GM12878 (cell line): Measurements from ENCODE around the gene JMJD7. TPM values are rescaled to one million over a fixed set of nuclear protein-coding genes. Genes with fewer than 3 reads are reported as not detected.

ENCODE experiments used
- ATAC-seq: fragments of 200-7000 bp; cut with Tn5 transposase; 3 replicates; pipeline ENCODE4 v1.9.1; 2020; ENCODE audit warnings: mild to moderate bottlenecking, moderate library complexity
- BruUV-seq: library from RNA; stranded (reverse); fragments of 400-500 nt; replicated peaks from 2 replicates; lab custom pipeline; 2021; lab: Mats Ljungman, UMichigan
- CTCF ChIA-PET: fragments of 300-600 bp; sonication (Branson Sonifier 250); formaldehyde crosslinking; extraction: SDS; loops from one replicate; lab custom pipeline; 2021; ENCODE audit warnings: inconsistent platforms; lab: Yijun Ruan, JAX
- POLR2A ChIA-PET: fragments of 350-600 bp; formaldehyde crosslinking; extraction: SDS; loops from one replicate; lab custom pipeline; 2021; ENCODE audit warnings: inconsistent platforms; lab: Charles Lee
- RAD21 ChIA-PET: fragments of 300-600 bp; sonication (Branson Sonifier 250); formaldehyde crosslinking; loops from one replicate; lab custom pipeline; 2023; ENCODE audit warnings: antibody characterized with exemption; ENCODE audit not compliant: unreplicated experiment; lab: Charles Lee
- SMC1A ChIA-PET: fragments of 300-600 bp; sonication (Branson Sonifier 250); formaldehyde crosslinking; loops from one replicate; lab custom pipeline; 2023; ENCODE audit not compliant: unreplicated experiment, uncharacterized antibody; lab: Charles Lee
- DNase-seq: peaks from one replicate; pipeline ENCODE4 v3.0.0-alpha.2; 2011; ENCODE audit warnings: low read depth, low spot score
- FAIRE-seq: peaks from 3 replicates; lab custom pipeline; 2011; peaks lifted over from hg19 to GRCh38; lab: Jason Lieb, UNC
- H2AFZ ChIP-seq: 2 replicates; pipeline ENCODE4 v1.6.0; 2011; ENCODE audit warnings: low read depth, low read length, control low read depth; ENCODE audit not compliant: control insufficient read depth
- H3K27ac ChIP-seq: 2 replicates; pipeline ENCODE4 v1.5.1; 2011; ENCODE audit warnings: control low read depth; ENCODE audit not compliant: control insufficient read depth, insufficient read depth
- H3K27me3 ChIP-seq, 2 experiments: replicated peaks in 1 of 2; 2 replicates each; pipeline versions ENCODE4 v1.6.0 to v1.6.1; 2011; ENCODE audit warnings: low read length in 1 of 2; ENCODE audit not compliant: control insufficient read depth in 2 of 2, insufficient read depth in 2 of 2
- H3K36me3 ChIP-seq, 2 experiments: 2 replicates each; pipeline ENCODE4 v1.5.1; 2011; ENCODE audit warnings: low read length in 1 of 2; ENCODE audit not compliant: control insufficient read depth in 2 of 2, insufficient read depth in 2 of 2
- H3K4me1 ChIP-seq: 2 replicates; pipeline ENCODE4 v1.6.1; 2011; ENCODE audit warnings: mild to moderate bottlenecking, low read length, moderate library complexity, mixed read lengths; ENCODE audit not compliant: control insufficient read depth, insufficient read depth
- H3K4me2 ChIP-seq: 2 replicates; pipeline ENCODE4 v1.6.0; 2011; ENCODE audit warnings: control low read depth; ENCODE audit not compliant: control insufficient read depth, insufficient read depth
- H3K4me3 ChIP-seq: fragments of 200-600 bp; sonication (generic); 2 replicates; pipeline ENCODE4 v1.5.1; 2016
- H3K79me2 ChIP-seq: 2 replicates; pipeline ENCODE4 v1.6.0; 2011; ENCODE audit warnings: low read length; ENCODE audit not compliant: control insufficient read depth, insufficient read depth
- H3K9ac ChIP-seq: 2 replicates; pipeline ENCODE4 v1.8.0; 2011; ENCODE audit warnings: low read length, control low read depth, mixed read lengths; ENCODE audit not compliant: control insufficient read depth, insufficient read depth
- H3K9me3 ChIP-seq: replicated peaks from 3 replicates; pipeline ENCODE4 v1.5.1; 2011; ENCODE audit warnings: mild to moderate bottlenecking, low read length; ENCODE audit not compliant: control insufficient read depth, insufficient read depth
- H4K20me1 ChIP-seq: 2 replicates; pipeline ENCODE4 v1.6.0; 2011; ENCODE audit not compliant: control insufficient read depth, insufficient read depth
- IKZF2 ChIP-seq, 2 experiments: fragments of 450-650 bp; IDR thresholded peaks; 2 replicates each; pipeline ENCODE4 v1.6.1; 2017; ENCODE audit warnings: mild to moderate bottlenecking in 2 of 2, moderate library complexity in 2 of 2
- MTA3 ChIP-seq: IDR thresholded peaks from 2 replicates; pipeline ENCODE4 v1.6.1; 2012; ENCODE audit warnings: low read length, inconsistent platforms, borderline replicate concordance
- MXI1 ChIP-seq: fragments of 150-350 bp; IDR thresholded peaks from 2 replicates; pipeline ENCODE4 v1.6.1; 2011; ENCODE audit warnings: low read depth, mild to moderate bottlenecking, inconsistent platforms, low read length, improper control_type of control experiment
- NFIC ChIP-seq: IDR thresholded peaks from 2 replicates; pipeline ENCODE4 v1.6.1; 2012; ENCODE audit warnings: low read depth, mild to moderate bottlenecking, inconsistent platforms, low read length, moderate library complexity
- NFXL1 ChIP-seq: fragments of 450-650 bp; IDR thresholded peaks from 2 replicates; pipeline ENCODE4 v1.6.1; 2017; ENCODE audit warnings: antibody characterized with exemption, mild to moderate bottlenecking, borderline replicate concordance
- NR2F1 ChIP-seq: fragments of 450-650 bp; conservative IDR thresholded peaks from 2 replicates; pipeline ENCODE4 v1.6.1; 2017; ENCODE audit warnings: mild to moderate bottlenecking
- POLR2A ChIP-seq: IDR thresholded peaks from 2 replicates; pipeline ENCODE4 v1.6.1; 2011; ENCODE audit warnings: low read depth, mild to moderate bottlenecking, low read length
- POLR2AphosphoS5 ChIP-seq: IDR thresholded peaks from 2 replicates; pipeline ENCODE4 v1.6.1; 2011; ENCODE audit warnings: mild to moderate bottlenecking, low read length, inconsistent platforms
- RAD21 ChIP-seq: IDR thresholded peaks from 2 replicates; pipeline ENCODE4 v1.6.1; 2011; ENCODE audit warnings: mild to moderate bottlenecking, low read depth, low read length, moderate library complexity; ENCODE audit not compliant: insufficient read depth
- RELA ChIP-seq: fragments of 450-650 bp; IDR thresholded peaks from 2 replicates; pipeline ENCODE4 v1.8.0; 2014; ENCODE audit warnings: borderline replicate concordance; ENCODE audit not compliant: partially characterized antibody
- SIN3A ChIP-seq: IDR thresholded peaks from 2 replicates; pipeline ENCODE4 v1.6.1; 2012; ENCODE audit warnings: low read depth, low read length, improper control_type of control experiment
- TCF7 ChIP-seq: IDR thresholded peaks from 2 replicates; pipeline ENCODE4 v1.6.1; 2014; ENCODE audit warnings: antibody characterized with exemption, borderline replicate concordance
- WGBS: methylation state at CpG from one replicate; pipeline ENCODE4 v1.1.6; 2016; ENCODE audit warnings: low lambda C conversion rate; ENCODE audit not compliant: insufficient replicate concordance, insufficient coverage; ENCODE audit errors: missing lambda C conversion rate; 5-methylcytosine and 5-hydroxymethylcytosine counted together
- in situ Hi-C: fragments of 300-500 bp; cut with MboI; formaldehyde crosslinking; loops from 9 replicates; pipeline ENCODE4 v1.14.3; 2018; ENCODE audit warnings: mixed read lengths
- intact Hi-C: fragments of 100-400 bp; cut with micrococcal nuclease; formaldehyde crosslinking; loops from one replicate; pipeline ENCODE4 v1.14.2; 2022; ENCODE audit not compliant: unreplicated experiment
- polyA plus RNA-seq, 11 experiments: library from polyadenylated mRNA; depleted of rRNA in 4 of 11; unstranded in 6 of 11; stranded (reverse) in 5 of 11; fragments of >200 nt; fragmentation: Nextera tagmentation in 4 of 11; fragmentation: Illumina TruSeq in 1 of 11; extraction: Ambion mirVana in 4 of 11; extraction: Trizol in 1 of 11; gene quantifications; 1 replicate in 1 of 11; 2 replicates in 10 of 11; pipeline versions ENCODE4 v1.2.1 to v1.2.3, GENCODE V29; 2011 to 2016; ENCODE audit warnings: inconsistent platforms in 2 of 11, missing spikeins in 2 of 11, low read depth in 1 of 11
- total RNA-seq, 4 experiments: library from RNA; depleted of rRNA in 3 of 4; stranded (reverse); fragments of >200 nt in 3 of 4; fragmentation: Illumina TruSeq in 1 of 4; extraction: Trizol in 1 of 4; gene quantifications; 2 replicates each; pipeline versions ENCODE4 v1.2.1 to v1.2.3, GENCODE V29; 2013 to 2021
- TF ChIP-seq, protein P1 (sequence below): fragments of 450-650 bp; IDR thresholded peaks from 2 replicates; pipeline ENCODE4 v1.6.1; 2017; ENCODE audit warnings: mild to moderate bottlenecking, low read depth, inconsistent platforms; ENCODE audit not compliant: poor library complexity, severe bottlenecking
- TF ChIP-seq, protein P2 (sequence below): fragments of 450-650 bp; IDR thresholded peaks from 2 replicates; pipeline ENCODE4 v1.6.1; 2017; ENCODE audit warnings: low read depth, mild to moderate bottlenecking, moderate library complexity
- TF ChIP-seq, protein P3 (sequence below): IDR thresholded peaks from 2 replicates; pipeline ENCODE4 v1.6.1; 2011; ENCODE audit warnings: borderline replicate concordance, low read depth, mild to moderate bottlenecking, moderate library complexity, mixed read lengths, low read length; ENCODE audit not compliant: insufficient read depth; ENCODE audit errors: extremely low read length
- TF ChIP-seq, protein P4 (sequence below): fragments of 450-650 bp; IDR thresholded peaks from 2 replicates; pipeline ENCODE4 v1.6.1; 2014; ENCODE audit warnings: mild to moderate bottlenecking

Gene JMJD7
- total and polyA plus RNA-seq, 10 of the 15 experiments (the other 5 are each of a cell fraction or from before 2014, with no cell fraction given) = 0.79 to 12.2 (median 6.5) TPM

DNA sequence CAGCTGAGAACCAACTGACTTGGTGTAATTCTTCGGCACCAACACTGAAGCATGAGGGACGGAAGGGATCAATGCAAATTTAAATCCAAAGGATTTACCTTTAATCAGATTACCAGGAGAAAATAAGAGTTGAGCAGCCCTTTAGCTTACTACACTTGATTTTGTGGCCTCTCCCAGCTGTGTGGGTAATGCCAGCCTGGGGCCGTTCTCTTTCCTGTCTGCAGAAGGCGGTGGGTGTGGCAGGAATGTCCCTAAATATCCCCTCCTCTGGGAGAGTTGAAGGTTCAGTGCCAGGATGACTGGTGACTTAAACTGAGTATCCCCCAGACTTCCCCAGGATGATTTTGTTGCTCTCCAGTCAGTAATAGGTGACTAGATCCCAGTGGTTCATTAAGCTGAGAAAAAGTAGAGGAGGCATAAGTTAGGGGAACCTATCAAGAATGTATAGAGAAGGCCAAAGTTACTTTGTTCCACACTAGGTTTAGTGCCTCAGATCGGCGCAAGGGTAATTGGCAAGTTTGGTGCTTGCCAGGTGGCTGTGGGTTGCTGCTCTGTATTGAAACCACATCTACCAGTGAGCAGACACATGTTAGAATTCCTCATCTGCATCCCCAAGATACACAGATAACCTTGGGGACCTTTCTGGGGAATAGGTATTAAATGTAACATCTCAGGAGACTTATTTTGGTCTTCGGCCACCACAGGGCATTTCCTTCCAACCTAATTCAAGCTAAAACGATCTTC is 30.5 kb upstream of the JMJD7 start:
- Histone ChIP-seq H2AFZ (no peak overlapping the region), H3K4me3 (no peak overlapping the region), H4K20me1 (no peaks in the 10 kb centered on the region), H3K79me2 (peaks cover 9% of the 10 kb centered on the region), H3K9me3 (no peaks in the 10 kb centered on the region; the same call in 2 of the 3 replicates), H3K27me3 (no peaks in the 10 kb centered on the region), H3K9ac (no peak overlapping the region), H3K4me1 (peaks cover 26% of the 10 kb centered on the region), H3K36me3 (no peaks in the 10 kb centered on the region; a peak in 1 of 4 replicates), H3K27ac (peak overlapping the region; percentile 0; the same call in 1 of the 2 replicates), H3K4me2 (no peak overlapping the region)
- ATAC-seq (peak; percentile 26), DNase-seq (no peak), FAIRE-seq (no peak)
- in situ Hi-C loops = no loop called here
- POLR2A ChIA-PET = interaction anchor here (1.5 to 12.8 kb wide), 4 partner anchors 9 to 173 kb away, joined by 4 to 170 read pairs (median 9); partner anchors contain the start of gene MAPKBP1
- no TSS peak for BruUV-seq
- RAD21 ChIA-PET = interaction anchor here (1.6 to 12.8 kb wide), 2 partner anchors 14 to 21 kb away, joined by 4 to 169 read pairs; partner anchors contain the start of gene MAPKBP1
- SMC1A ChIA-PET = interaction anchor here (1.3 to 12.8 kb wide), 4 partner anchors 11 to 170 kb away, joined by 3 to 189 read pairs (median 6); partner anchors contain the start of gene MAPKBP1
- CTCF ChIA-PET = interaction anchor here (2.1 to 12.6 kb wide), 3 partner anchors 14 to 22 kb away, joined by 5 to 179 read pairs (median 27); partner anchors contain the start of gene MAPKBP1
- intact Hi-C loops = no loop called here
- 81% methylated on average over 8 of the region's 8 CpGs for WGBS
- TF ChIP-seq MTA3 (no peak), NFIC (no peak), POLR2A (no peak), SIN3A (no peak), MXI1 (no peak), TCF7 (no peak), POLR2AphosphoS5 (no peak), NR2F1 (0 out of 2 replicates have a peak, but pooled peaks have one; percentile 45), RAD21 (no peak), NFXL1 (no peak), IKZF2 (IDR thresholded peaks at IDR 0.05) (0 out of 4 replicates have a peak, but pooled peaks of 1 of the 2 experiments have one; percentile 16), RELA (peak; percentile 81)
- TF ChIP-seq, protein P1, sequence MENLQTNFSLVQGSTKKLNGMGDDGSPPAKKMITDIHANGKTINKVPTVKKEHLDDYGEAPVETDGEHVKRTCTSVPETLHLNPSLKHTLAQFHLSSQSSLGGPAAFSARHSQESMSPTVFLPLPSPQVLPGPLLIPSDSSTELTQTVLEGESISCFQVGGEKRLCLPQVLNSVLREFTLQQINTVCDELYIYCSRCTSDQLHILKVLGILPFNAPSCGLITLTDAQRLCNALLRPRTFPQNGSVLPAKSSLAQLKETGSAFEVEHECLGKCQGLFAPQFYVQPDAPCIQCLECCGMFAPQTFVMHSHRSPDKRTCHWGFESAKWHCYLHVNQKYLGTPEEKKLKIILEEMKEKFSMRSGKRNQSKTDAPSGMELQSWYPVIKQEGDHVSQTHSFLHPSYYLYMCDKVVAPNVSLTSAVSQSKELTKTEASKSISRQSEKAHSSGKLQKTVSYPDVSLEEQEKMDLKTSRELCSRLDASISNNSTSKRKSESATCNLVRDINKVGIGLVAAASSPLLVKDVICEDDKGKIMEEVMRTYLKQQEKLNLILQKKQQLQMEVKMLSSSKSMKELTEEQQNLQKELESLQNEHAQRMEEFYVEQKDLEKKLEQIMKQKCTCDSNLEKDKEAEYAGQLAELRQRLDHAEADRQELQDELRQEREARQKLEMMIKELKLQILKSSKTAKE = no peak
- TF ChIP-seq, protein P2, sequence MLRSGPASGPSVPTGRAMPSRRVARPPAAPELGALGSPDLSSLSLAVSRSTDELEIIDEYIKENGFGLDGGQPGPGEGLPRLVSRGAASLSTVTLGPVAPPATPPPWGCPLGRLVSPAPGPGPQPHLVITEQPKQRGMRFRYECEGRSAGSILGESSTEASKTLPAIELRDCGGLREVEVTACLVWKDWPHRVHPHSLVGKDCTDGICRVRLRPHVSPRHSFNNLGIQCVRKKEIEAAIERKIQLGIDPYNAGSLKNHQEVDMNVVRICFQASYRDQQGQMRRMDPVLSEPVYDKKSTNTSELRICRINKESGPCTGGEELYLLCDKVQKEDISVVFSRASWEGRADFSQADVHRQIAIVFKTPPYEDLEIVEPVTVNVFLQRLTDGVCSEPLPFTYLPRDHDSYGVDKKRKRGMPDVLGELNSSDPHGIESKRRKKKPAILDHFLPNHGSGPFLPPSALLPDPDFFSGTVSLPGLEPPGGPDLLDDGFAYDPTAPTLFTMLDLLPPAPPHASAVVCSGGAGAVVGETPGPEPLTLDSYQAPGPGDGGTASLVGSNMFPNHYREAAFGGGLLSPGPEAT = peak; percentile 18; the same call in 1 of the 2 replicates
- TF ChIP-seq, protein P3, sequence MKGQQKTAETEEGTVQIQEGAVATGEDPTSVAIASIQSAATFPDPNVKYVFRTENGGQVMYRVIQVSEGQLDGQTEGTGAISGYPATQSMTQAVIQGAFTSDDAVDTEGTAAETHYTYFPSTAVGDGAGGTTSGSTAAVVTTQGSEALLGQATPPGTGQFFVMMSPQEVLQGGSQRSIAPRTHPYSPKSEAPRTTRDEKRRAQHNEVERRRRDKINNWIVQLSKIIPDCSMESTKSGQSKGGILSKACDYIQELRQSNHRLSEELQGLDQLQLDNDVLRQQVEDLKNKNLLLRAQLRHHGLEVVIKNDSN = no peak
- TF ChIP-seq, protein P4, sequence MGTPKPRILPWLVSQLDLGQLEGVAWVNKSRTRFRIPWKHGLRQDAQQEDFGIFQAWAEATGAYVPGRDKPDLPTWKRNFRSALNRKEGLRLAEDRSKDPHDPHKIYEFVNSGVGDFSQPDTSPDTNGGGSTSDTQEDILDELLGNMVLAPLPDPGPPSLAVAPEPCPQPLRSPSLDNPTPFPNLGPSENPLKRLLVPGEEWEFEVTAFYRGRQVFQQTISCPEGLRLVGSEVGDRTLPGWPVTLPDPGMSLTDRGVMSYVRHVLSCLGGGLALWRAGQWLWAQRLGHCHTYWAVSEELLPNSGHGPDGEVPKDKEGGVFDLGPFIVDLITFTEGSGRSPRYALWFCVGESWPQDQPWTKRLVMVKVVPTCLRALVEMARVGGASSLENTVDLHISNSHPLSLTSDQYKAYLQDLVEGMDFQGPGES = no peak
